WERI-Rb-1 (cell line): ENCODE results near the gene NCF1.
"Not testable (repeated sequence)": the region's sequence is repeated elsewhere in the genome, so short reads cannot be mapped to it uniquely, and the experiment has no call there.

Experiments
- DNase-seq: peaks from one replicate; pipeline ENCODE4 v3.0.0-alpha.2; 2020
- H3K27ac ChIP-seq: fragments of 250-450 bp; sonication (Bioruptor Pico); 2 replicates; pipeline ENCODE4 v1.5.1; 2020; ENCODE audit warnings: mild to moderate bottlenecking, moderate library complexity
- H3K27me3 ChIP-seq: fragments of 250-450 bp; sonication (Bioruptor Pico); 2 replicates; pipeline ENCODE4 v1.5.1; 2021; ENCODE audit warnings: mild to moderate bottlenecking, low read depth, moderate library complexity; ENCODE audit not compliant: insufficient read depth, severe bottlenecking
- H3K36me3 ChIP-seq: fragments of 250-450 bp; sonication (Bioruptor Pico); 2 replicates; pipeline ENCODE4 v1.5.1; 2020; ENCODE audit warnings: mild to moderate bottlenecking, moderate library complexity
- H3K4me3 ChIP-seq: 2 replicates; pipeline ENCODE4 v1.5.1; 2011; ENCODE audit warnings: low read depth, mild to moderate bottlenecking, control low read depth, low read length
- H3K9me3 ChIP-seq: fragments of 250-450 bp; sonication (Bioruptor Pico); 2 replicates; pipeline ENCODE4 v1.5.1; 2021; ENCODE audit warnings: mild to moderate bottlenecking, moderate library complexity; ENCODE audit not compliant: severe bottlenecking

Gene NCF1

DNA sequence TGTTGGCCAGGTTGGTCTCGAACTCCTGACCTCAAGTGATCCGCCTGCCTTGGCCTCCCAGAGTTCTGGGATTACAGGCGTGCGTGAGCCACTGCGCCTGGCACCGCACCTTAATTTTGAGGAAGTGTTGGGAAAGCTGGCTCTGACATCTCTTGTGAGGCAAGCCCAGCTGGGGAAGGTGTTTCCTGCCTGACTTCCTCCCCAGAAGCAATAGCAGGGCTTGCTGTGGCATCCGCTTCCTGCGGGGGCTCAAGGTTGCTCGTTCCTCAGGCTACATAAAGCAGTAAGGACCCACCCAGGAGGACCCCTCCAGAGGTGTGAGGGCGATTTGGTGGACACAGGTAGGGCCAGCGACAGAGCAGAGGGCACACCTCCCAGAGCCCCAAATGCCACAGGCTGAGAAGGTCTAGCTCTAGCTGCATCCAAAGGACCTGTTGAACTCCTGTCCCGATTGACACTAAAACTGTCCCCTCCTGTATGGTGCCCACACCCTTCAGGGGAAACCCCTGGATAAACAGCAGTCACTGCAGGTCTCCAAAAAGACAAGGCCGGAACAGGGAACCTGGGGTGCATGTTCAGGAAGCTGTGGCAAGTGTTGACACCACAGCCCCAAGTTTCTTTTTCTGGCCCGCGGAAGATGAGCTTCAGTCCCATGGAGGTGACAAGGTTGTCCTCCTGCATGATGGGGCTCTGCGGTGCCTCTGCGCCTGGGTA, 8.4 kb upstream of the NCF1 start:
- not testable (repeated sequence) for H3K36me3 ChIP-seq, H3K4me3 ChIP-seq, DNase-seq, H3K9me3 ChIP-seq, H3K27me3 ChIP-seq, H3K27ac ChIP-seq

DNA sequence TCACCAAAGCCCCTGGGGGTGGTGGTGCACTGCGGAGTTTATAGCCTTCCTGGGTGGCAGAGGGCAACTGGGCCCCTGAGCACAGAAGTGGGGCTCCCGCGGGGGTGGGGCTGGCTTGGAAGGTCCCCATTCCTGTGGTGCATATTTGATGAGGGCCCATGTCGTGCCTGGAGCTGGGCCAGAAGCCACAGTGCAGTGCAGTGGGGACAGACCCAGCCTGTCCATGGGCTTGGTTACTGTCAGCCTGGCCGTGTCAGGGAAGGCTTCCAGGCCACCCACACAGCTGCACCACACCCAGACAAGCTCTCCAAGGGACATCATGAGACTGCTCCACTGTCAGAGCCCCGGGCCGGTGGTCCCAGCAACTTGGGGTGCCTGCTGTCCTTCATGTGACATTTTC, 7.3 kb upstream of the NCF1 start:
- not testable (repeated sequence) for H3K36me3 ChIP-seq, H3K27me3 ChIP-seq, H3K27ac ChIP-seq, H3K9me3 ChIP-seq, H3K4me3 ChIP-seq, DNase-seq

DNA sequence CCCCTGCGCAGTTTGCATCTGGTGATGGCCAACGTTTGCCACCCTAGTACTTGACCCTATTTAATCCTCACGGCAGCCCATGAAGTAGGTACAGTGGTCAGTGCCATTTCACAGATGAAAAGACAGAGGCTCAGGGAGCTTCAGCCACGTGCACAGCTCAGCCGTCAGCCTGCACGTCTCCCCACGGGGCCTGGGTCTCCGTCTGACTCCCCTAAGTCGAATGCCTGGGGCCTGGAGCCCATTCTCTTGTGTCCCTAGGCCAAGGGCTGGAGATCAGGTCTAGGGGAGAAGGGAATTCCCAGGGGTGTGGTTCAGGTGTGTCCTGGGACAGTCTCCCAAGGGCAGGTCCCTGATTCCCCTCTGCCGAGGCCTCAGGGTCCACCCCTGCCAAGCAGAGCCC, 6.8 kb upstream of the NCF1 start:
- H3K36me3 ChIP-seq, H3K27ac ChIP-seq, DNase-seq, H3K4me3 ChIP-seq, H3K9me3 ChIP-seq, H3K27me3 ChIP-seq: not testable (repeated sequence)

DNA sequence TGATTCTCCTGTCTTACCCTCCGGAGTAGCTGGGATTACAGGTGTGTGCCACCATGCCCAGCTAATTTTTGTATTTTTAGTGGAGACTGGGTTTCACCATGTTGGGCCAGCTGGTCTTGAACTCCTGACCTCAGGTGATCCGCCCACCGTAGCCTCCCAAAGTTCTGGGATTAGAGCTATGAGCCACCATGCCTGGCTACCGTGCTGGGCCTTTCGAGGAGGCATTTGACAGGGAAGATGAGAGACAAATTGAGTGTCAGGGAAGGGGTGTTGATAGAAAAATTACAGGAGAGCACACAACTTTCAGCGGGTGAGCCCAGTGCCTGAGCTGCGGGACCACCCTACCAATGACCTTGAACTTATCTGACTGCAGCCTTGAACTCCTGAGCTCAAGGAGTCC, 3.7 kb upstream of the NCF1 start:
- not testable (repeated sequence) for H3K9me3 ChIP-seq, H3K27ac ChIP-seq, H3K36me3 ChIP-seq, H3K4me3 ChIP-seq, DNase-seq, H3K27me3 ChIP-seq

DNA sequence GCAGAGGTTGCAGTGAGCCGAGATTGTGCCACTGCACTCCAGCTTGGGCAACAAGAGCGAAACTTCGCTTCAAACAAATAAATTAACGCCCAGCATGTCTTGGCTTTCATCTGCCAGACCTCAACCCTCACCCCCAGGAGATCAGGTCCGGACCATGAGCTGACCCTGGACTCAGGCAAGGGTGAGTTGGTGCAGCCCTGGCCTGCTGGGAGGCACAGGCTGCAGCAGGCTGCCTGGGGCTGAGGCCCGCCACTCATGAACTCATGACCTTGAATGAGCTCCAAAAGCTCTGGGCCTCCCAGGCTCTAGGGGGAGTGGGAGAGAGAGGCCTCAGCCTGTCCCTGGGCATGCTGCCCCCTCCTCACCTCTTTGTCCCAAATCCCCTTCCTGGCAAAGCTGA, 1.7 kb upstream of the NCF1 start:
- H3K36me3 ChIP-seq, H3K4me3 ChIP-seq, H3K27me3 ChIP-seq, H3K27ac ChIP-seq, H3K9me3 ChIP-seq: not testable (repeated sequence)
- peak; percentile 11 for DNase-seq

DNA sequence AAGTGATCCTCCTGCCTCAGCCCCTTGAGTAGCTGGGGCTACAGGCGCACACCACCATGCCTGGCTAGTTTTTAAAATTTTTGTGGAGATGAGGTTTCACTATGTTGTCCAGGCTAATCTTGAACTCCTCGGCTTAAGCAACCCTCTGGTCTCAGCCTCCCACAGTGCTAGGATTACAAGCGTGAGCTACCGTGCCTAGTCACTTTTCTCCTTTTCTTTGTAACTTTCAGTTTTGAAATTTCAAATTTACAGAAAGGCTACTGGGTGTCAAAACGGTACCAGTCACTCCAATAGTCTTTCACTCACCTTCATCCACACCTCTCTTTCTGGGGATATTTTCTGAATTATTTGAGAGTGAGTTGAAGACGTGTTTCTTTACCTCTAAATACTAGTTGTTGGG, 1.3 kb downstream of the NCF1 start:
- not testable (repeated sequence) for H3K36me3 ChIP-seq, H3K27me3 ChIP-seq, H3K9me3 ChIP-seq, H3K27ac ChIP-seq, DNase-seq, H3K4me3 ChIP-seq

DNA sequence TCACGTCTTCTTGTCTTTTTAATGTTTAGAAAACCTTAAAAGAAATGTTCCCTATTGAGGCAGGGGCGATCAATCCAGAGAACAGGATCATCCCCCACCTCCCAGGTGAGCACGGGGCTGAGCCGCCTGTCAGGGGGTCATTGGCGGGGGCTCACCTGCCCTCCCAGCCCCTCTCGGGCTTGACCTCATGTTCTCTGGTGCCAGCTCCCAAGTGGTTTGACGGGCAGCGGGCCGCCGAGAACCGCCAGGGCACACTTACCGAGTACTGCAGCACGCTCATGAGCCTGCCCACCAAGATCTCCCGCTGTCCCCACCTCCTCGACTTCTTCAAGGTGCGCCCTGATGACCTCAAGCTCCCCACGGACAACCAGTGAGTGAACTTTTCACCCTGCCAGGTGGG, 5.2 kb downstream of the NCF1 start:
- not testable (repeated sequence) for H3K27me3 ChIP-seq, H3K36me3 ChIP-seq, DNase-seq, H3K9me3 ChIP-seq, H3K27ac ChIP-seq, H3K4me3 ChIP-seq

DNA sequence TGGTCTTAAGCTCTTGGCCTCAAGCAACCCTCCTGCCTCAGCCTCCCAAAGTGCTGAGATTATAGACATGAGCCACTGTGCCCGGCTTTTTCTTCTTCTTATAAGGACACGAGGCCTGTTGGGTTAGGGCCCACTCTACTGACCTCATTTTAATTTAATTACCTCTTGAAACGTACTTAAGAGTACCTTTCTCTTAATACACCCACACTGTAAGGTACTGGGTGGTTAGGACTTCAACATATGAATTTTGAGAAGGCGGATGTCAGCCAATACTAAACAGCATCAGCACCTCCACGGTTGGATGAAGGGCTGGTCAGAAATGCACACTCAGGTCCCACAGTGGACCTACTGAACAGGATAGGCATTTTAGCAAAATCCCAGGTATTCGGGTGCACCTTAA, 7.9 kb downstream of the NCF1 start:
- not testable (repeated sequence) for DNase-seq, H3K36me3 ChIP-seq, H3K9me3 ChIP-seq, H3K27ac ChIP-seq, H3K4me3 ChIP-seq, H3K27me3 ChIP-seq

DNA sequence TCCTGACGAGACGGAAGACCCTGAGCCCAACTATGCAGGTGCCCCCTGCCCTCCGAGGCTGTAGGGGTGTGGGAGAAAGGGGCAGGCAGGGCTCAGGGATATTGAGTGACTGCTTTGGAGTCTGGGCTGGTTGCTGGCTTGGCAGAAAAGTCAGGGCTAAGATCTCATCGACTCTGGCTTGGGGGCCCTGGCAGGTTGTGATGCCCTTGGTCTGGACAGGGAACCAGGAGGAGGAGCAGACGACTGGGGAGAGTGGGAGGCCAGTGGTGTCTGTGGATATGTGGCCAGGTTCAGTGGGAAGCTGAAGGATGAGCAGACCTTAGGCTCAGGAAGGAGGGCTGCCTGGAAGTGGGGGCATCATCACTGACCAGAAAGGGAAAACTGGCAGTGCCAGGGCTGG, 9.8 kb downstream of the NCF1 start:
- not testable (repeated sequence) for DNase-seq, H3K9me3 ChIP-seq, H3K27ac ChIP-seq, H3K4me3 ChIP-seq, H3K27me3 ChIP-seq, H3K36me3 ChIP-seq

DNA sequence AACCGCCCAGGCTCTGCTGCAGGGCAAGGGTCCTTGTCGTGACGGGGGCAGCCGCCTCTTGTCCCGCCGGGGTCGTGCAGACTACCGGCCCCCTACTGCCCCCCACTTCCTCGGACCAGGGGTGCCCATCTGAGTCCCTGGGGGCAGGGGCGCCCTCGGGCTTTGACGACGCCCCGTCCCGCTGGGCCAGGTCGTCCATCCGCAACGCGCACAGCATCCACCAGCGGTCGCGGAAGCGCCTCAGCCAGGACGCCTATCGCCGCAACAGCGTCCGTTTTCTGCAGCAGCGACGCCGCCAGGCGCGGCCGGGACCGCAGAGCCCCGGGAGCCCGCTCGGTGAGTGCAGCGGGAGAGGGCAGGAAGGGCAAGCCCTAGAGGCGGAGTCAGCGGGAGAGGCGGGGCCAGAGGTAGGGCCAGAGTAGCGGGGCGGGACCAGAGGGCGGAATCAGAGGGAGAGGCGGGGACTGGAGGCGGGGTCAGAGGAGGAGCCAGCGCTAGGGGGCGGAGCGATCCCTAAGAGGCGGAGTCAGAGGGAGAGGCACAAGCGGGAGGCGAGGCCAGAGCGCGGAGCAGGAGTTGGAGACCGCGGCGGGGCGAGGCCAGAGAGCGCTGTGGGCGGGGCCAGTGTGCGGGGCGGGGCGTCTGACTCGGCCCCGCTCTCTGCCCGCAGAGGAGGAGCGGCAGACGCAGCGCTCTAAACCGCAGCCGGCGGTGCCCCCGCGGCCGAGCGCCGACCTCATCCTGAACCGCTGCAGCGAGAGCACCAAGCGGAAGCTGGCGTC, 14.7 kb downstream of the NCF1 start:
- not testable (repeated sequence) for H3K9me3 ChIP-seq, H3K36me3 ChIP-seq, H3K27me3 ChIP-seq, H3K4me3 ChIP-seq, H3K27ac ChIP-seq
- DNase-seq = peak; percentile 34

DNA sequence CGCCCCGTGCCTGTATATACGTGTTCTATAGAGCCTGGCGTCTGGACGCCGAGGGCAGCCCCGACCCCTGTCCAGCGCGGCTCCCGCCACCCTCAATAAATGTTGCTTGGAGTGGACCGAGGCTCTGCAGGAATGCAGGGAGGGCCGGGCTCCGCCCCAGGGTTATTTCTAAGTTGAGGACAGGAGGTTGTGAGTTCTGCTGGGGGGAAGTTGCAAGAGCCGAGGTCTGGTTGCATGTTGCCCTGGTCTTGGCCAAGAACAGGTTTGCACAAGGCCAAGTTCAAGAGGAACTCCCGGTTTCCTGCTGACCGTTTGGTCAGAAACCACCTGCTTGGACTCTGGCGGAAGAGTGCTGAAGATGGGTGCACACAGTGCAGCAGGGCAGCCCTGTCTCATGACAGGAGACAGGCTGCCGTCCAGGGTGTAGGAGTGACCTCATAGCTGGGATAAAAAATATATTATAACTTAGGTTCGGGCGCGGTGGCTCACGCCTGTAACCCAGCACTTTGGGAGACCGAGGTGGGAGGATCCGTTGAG, 15.5 kb downstream of the NCF1 start:
- H3K9me3 ChIP-seq, DNase-seq, H3K27me3 ChIP-seq, H3K4me3 ChIP-seq, H3K27ac ChIP-seq, H3K36me3 ChIP-seq: not testable (repeated sequence)

DNA sequence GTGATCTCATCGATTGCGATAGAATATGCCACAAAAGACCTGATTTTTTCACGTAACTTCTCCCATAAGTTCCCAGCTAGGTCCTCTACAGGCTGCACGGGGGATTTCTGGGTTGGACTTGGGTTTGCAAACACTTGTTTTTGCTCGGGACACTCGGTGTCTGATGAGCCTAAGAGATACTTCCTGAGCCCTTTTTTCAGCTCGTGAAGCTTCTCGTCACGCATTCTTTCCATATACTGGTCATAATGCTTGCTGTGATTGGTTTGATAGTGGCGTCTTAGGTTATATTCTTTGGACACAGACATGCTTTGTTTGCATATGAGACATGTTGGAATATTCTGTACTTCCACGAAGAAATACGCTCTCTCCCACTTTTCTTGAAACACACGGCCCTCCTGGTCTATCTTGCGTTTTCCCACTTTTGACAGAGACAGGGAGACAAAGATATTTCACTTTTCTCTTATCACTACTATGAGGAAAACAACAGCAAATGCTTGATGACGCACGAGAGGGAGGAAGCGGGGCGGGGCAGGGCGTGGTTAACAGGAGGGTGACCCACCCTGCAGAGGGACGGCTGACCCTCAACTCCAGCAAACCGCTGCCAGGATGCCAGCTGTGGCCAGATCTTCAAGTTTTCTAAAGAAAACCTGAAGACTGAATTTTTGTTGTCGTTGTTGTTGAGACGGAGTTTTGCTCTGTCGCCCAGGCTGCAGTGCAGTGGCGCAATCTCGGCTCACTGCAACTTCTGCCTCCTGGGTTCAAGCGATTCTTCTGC, 24.2 kb downstream of the NCF1 start:
- DNase-seq, H3K27ac ChIP-seq, H3K4me3 ChIP-seq, H3K27me3 ChIP-seq, H3K9me3 ChIP-seq, H3K36me3 ChIP-seq: not testable (repeated sequence)

DNA sequence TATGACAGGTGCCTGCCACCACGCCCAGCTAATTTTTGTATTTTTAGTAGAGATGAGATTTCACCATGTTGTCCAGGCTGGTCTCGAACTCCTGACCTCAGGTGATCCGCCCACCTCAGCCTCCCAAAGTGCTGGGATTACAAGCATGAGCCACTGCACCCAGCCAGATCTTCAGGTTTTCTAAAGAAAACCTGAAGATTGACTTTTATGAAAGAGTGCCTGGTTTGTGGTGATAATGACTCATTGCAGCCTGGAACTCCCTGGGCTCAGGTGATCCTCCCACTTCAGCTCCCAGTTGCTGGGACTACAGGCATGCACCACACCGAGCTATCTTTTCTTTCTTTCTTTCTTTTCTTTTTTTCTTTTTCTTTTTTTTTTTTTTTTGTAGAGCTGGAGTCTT, 24.8 kb downstream of the NCF1 start:
- not testable (repeated sequence) for DNase-seq, H3K36me3 ChIP-seq, H3K27ac ChIP-seq, H3K4me3 ChIP-seq, H3K27me3 ChIP-seq, H3K9me3 ChIP-seq

DNA sequence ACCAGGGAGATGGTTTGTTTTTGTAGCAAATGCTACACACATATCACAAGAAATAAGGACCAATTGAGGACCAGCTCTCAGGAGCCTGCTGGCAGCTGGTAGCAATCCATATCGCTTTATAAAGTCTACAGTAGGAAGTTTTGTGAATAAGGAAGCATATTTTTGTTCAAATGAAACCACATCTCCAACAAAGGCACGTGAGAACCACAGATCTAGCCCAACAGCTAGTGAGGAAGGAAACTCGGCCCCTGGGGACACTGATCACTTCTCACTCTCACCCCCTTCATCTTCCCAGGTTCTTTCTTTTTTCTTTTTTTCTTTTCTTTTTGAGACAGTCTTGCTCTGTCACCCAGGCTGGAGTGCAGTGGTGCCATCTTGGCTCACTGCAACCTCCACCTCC, 42.1 kb downstream of the NCF1 start:
- not testable (repeated sequence) for H3K27ac ChIP-seq, H3K4me3 ChIP-seq, H3K9me3 ChIP-seq, H3K36me3 ChIP-seq, H3K27me3 ChIP-seq, DNase-seq
